Activated B cell treated with CpG ODN at 0.5 μM for 24 hours (primary cell): ENCODE measurements around the gene APBB1IP. TPM values are rescaled to one million over a fixed set of nuclear protein-coding genes. Genes with fewer than 3 reads are reported as not detected.

Experiments
- ATAC-seq: fragments of 200-7000 bp; cut with Tn5 transposase; one replicate; pipeline ENCODE4 v1.10.0; 2021; ENCODE audit warnings: low read depth, mild to moderate bottlenecking, moderate library complexity
- CTCF ChIA-PET: fragments of 350-600 bp; sonication (Branson Sonifier 250); formaldehyde crosslinking; loops from one replicate; lab custom pipeline; 2021; ENCODE audit warnings: antibody characterized with exemption; lab: Charles Lee
- POLR2A ChIA-PET: fragments of 350-600 bp; sonication (Branson Sonifier 250); formaldehyde crosslinking; loops from one replicate; lab custom pipeline; 2021; ENCODE audit warnings: antibody characterized with exemption; lab: Charles Lee
- DNase-seq: peaks from one replicate; pipeline ENCODE4 v3.0.0; 2022
- H3K27ac Mint-ChIP-seq: one replicate; pipeline ENCODE4 v1.8.0; 2020; ENCODE audit warnings: mixed read lengths
- H3K27me3 Mint-ChIP-seq: one replicate; pipeline ENCODE4 v1.8.0; 2021; ENCODE audit warnings: mixed read lengths
- H3K36me3 Mint-ChIP-seq: one replicate; pipeline ENCODE4 v1.8.0; 2021; ENCODE audit warnings: low read depth, mixed read lengths
- H3K4me1 Mint-ChIP-seq: one replicate; pipeline ENCODE4 v1.8.0; 2021; ENCODE audit warnings: mixed read lengths
- H3K4me3 Mint-ChIP-seq: one replicate; pipeline ENCODE4 v1.8.0; 2020; ENCODE audit warnings: mild to moderate bottlenecking, mixed read lengths
- H3K9me3 Mint-ChIP-seq: one replicate; pipeline ENCODE4 v1.8.0; 2020; ENCODE audit warnings: mixed read lengths
- intact Hi-C: fragments of 100-400 bp; cut with micrococcal nuclease; formaldehyde crosslinking; loops from one replicate; pipeline ENCODE4 v1.15.1; 2024
- total RNA-seq: library from RNA; stranded (reverse); gene quantifications from 2 replicates; pipeline ENCODE4 v1.2.3, GENCODE V29; 2022
- TF ChIP-seq, protein P1 (sequence below): fragments of 200-600 bp; IDR thresholded peaks from one replicate; pipeline ENCODE4 v1.8.0; 2022; ENCODE audit warnings: antibody characterized with exemption, mild to moderate bottlenecking

APBB1IP gene
- total RNA-seq, 1 donor from 2014 or later: 85.5 TPM

DNA sequence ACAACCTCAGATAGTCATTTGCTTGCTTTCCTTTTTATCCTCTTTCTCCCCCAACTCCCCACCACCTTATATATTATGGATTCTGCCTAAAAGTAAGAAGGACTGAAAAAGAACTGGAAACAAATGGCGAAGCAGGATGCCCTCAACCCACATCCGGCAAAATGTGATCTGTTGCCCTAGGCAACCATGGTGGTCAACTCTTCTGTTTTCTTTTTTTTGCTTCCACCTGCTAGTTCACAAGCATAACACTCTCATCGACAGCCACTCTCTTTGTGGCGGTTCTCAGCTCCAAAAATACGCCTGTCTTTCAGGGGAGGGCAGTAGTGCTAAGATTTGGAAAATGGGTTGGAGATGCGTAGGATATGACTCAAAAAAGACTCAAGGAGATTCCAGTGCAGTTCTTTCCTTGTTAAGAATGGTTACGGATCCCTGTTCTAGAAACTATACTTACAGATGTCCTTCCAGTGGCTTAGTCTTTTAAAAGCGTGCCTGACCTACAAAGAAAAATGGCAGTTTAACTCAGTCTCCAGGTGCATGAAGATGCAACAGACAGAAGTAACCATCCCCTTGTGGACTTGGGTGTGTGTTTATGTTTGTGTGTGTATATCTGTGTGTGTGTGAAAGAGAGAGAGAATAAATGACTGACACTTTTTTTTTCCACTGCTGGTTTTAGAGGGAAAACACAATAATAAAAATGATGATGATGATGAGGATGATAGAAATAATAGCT is 10.7 kb downstream of the APBB1IP start:
- H3K4me3 Mint-ChIP-seq: peak overlapping the region; percentile 75
- no peaks in the 10 kb centered on the region for H3K27me3 Mint-ChIP-seq
- ChIA-PET CTCF (interaction anchor here (1.1 kb wide), 1 partner anchor 113 kb away, joined by 3 read pairs; no protein-coding TSS in a partner anchor), POLR2A (interaction anchor here (0.6 to 4.6 kb wide), 6 partner anchors 8 to 705 kb away, joined by 3 to 39 read pairs (median 6); partner anchors contain the start of genes APBB1IP and YME1L1)
- H3K9me3 Mint-ChIP-seq: no peaks in the 10 kb centered on the region
- peaks cover 47% of the 10 kb centered on the region for H3K36me3 Mint-ChIP-seq
- peaks cover 92% of the 10 kb centered on the region for H3K4me1 Mint-ChIP-seq
- intact Hi-C loops: loop anchor here (1.0 to 5.0 kb wide), 4 partner anchors 8 to 793 kb away; partner anchors contain the start of gene ACBD5
- peak overlapping the region; percentile 97 for H3K27ac Mint-ChIP-seq
- DNase-seq (peak; percentile 43), ATAC-seq (peak; percentile 66)
- TF ChIP-seq, protein P1, sequence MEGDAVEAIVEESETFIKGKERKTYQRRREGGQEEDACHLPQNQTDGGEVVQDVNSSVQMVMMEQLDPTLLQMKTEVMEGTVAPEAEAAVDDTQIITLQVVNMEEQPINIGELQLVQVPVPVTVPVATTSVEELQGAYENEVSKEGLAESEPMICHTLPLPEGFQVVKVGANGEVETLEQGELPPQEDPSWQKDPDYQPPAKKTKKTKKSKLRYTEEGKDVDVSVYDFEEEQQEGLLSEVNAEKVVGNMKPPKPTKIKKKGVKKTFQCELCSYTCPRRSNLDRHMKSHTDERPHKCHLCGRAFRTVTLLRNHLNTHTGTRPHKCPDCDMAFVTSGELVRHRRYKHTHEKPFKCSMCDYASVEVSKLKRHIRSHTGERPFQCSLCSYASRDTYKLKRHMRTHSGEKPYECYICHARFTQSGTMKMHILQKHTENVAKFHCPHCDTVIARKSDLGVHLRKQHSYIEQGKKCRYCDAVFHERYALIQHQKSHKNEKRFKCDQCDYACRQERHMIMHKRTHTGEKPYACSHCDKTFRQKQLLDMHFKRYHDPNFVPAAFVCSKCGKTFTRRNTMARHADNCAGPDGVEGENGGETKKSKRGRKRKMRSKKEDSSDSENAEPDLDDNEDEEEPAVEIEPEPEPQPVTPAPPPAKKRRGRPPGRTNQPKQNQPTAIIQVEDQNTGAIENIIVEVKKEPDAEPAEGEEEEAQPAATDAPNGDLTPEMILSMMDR: no peak

DNA sequence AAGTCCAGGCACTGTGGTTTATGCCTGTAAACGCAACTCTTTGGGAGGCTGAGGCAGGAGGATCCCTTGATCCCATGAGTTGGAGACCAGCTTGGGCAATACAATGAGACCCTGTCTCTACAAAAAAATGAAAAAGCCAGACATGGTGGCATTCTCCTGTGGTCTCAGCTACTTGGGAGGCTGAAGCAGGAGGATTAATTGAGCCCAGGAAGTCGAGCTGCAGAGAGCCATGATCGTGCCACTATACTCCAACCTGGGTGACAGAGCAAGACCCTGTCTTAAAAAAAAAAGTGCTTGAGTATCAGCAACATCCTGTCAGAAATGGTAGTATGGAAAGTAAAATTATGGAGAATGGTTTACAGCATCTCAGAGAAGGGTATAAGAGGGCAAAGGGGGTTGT is 11.6 kb downstream of the APBB1IP start:
- POLR2A ChIA-PET: interaction anchor here (0.6 to 4.6 kb wide), 3 partner anchors 12 to 705 kb away, joined by 3 to 39 read pairs (median 6); partner anchors contain the start of genes APBB1IP and YME1L1
- H3K4me1 Mint-ChIP-seq: peaks cover 90% of the 10 kb centered on the region

DNA sequence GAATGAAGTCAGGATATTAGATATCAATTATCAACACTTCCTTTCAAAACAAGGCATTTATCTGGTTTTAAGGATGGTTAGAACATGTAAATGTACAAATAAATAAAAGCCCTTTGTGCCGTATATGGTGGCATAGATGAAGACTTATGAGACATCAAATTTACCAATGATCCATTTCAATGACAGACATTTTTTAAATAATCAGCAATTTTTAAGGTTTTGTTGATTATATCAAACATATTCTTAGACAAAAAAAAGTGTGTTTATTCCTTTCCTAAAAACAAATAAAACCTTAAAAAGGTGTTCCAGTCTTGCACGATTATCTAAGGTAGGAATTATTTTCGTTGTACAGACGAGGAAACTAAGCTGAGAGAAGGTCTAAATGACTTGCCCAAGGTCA is 13.8 kb downstream of the APBB1IP start:
- POLR2A ChIA-PET: interaction anchor here (1.7 kb wide), 1 partner anchor 29 kb away, joined by 7 read pairs; no protein-coding TSS in a partner anchor
- H3K36me3 Mint-ChIP-seq: peaks cover 29% of the 10 kb centered on the region
- intact Hi-C loops: no loop called here
- peak overlapping the region; percentile 76 for H3K27ac Mint-ChIP-seq
- TF ChIP-seq, protein P1: no peak
- H3K27me3 Mint-ChIP-seq: no peaks in the 10 kb centered on the region
- H3K9me3 Mint-ChIP-seq: no peaks in the 10 kb centered on the region
- ATAC-seq (no peak), DNase-seq (no peak)
- CTCF ChIA-PET: no interaction called here
- no peak overlapping the region for H3K4me3 Mint-ChIP-seq
- peaks cover 90% of the 10 kb centered on the region for H3K4me1 Mint-ChIP-seq

More for the DNA sequence above, 11.6 kb downstream of the APBB1IP start:
- TF ChIP-seq, protein P1: no peak
- DNase-seq: no peak
- CTCF ChIA-PET: no interaction called here
- Mint-ChIP-seq H3K36me3 (peaks cover 40% of the 10 kb centered on the region), H3K9me3 (no peaks in the 10 kb centered on the region), H3K4me3 (no peak overlapping the region), H3K27ac (peak overlapping the region; percentile 97), H3K27me3 (no peaks in the 10 kb centered on the region)
- ATAC-seq: no peak
- intact Hi-C loops: loop anchor here (1.0 to 5.0 kb wide), 2 partner anchors 8 to 793 kb away; partner anchors contain the start of gene ACBD5

DNA sequence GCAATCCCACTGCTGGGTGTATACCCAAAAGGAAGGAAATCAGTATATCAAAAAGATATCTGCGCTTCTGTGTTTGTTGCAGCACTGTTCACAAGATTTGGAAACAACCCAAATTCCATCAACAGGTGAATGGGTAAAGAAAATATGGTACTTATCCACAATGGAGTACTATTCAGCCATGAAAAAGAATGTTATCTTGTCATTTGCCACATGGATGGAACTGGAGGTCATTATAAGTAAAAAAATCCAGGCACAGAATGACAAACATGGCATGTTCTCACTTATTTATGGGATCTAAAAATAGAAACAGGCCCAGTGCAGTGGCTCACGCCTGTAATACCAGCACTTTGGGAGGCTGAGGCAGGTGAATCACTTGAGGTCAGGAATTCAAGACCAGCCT is 15.7 kb downstream of the APBB1IP start:
- Mint-ChIP-seq H3K4me3 (no peak overlapping the region), H3K36me3 (peaks cover 35% of the 10 kb centered on the region), H3K9me3 (no peaks in the 10 kb centered on the region), H3K27me3 (no peaks in the 10 kb centered on the region), H3K4me1 (peaks cover 89% of the 10 kb centered on the region), H3K27ac (no peak overlapping the region)
- ChIA-PET CTCF (no interaction called here), POLR2A (no interaction called here)
- intact Hi-C loops: no loop called here
- DNase-seq (no peak), ATAC-seq (no peak)
- TF ChIP-seq, protein P1: no peak

DNA sequence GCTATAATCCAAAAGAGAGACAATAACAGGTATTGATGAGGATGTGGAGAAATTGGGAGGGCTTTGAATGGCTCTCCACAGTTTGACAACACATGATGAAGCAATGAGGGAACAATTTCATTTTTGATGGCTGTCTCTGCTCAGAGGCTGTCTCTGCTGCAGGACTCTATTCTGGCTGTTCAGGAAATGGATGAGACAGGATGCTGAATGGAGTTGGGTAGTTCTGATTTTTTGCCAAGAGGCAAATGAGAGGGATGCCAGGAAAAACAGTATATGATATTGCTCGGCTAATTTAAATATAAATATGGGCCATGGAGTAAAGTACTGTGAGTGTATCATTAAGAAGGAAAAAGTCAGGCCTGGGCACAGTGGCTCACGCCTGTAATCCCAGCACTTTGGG is 16.8 kb downstream of the APBB1IP start:
- ChIA-PET CTCF (no interaction called here), POLR2A (interaction anchor here (1.2 to 2.5 kb wide), 2 partner anchors 16 to 17 kb away, joined by 4 to 18 read pairs; partner anchors contain the start of gene APBB1IP)
- intact Hi-C loops: no loop called here
- no peak overlapping the region for H3K4me3 Mint-ChIP-seq
- H3K36me3 Mint-ChIP-seq: peaks cover 32% of the 10 kb centered on the region
- no peak for DNase-seq
- peaks cover 78% of the 10 kb centered on the region for H3K4me1 Mint-ChIP-seq
- no peaks in the 10 kb centered on the region for H3K9me3 Mint-ChIP-seq
- H3K27me3 Mint-ChIP-seq: no peaks in the 10 kb centered on the region
- peak overlapping the region; percentile 91 for H3K27ac Mint-ChIP-seq
- ATAC-seq: no peak
- TF ChIP-seq, protein P1: no peak
